Chondrocyte (in vitro differentiated cells): ENCODE results near the gene PTPRG. TPM values are rescaled to one million over a fixed set of nuclear protein-coding genes. Genes with fewer than 3 reads are reported as not detected.
"Not testable (repeated sequence)": the region's sequence is repeated elsewhere in the genome, so short reads cannot be mapped to it uniquely, and the experiment has no call there.

Experiments used
- DNase-seq: peaks from one replicate; pipeline ENCODE4 v3.0.0; 2021; ENCODE audit warnings: mixed read lengths, low spot score
- H3K27ac Mint-ChIP-seq: one replicate; pipeline ENCODE4 v1.8.0; 2021; ENCODE audit warnings: mild to moderate bottlenecking, moderate library complexity, mixed read lengths; ENCODE audit not compliant: unreplicated experiment
- H3K27me3 Mint-ChIP-seq: 2 replicates; pipeline ENCODE4 v1.8.0; 2021; ENCODE audit warnings: low read depth, mixed read lengths
- H3K36me3 Mint-ChIP-seq: 2 replicates; pipeline ENCODE4 v1.8.0; 2021; ENCODE audit warnings: low read depth, mixed read lengths
- H3K4me1 Mint-ChIP-seq: 2 replicates; pipeline ENCODE4 v1.8.0; 2021; ENCODE audit warnings: low read depth, mild to moderate bottlenecking, mixed read lengths
- H3K4me3 Mint-ChIP-seq: one replicate; pipeline ENCODE4 v1.8.0; 2021; ENCODE audit warnings: mild to moderate bottlenecking, moderate library complexity, mixed read lengths; ENCODE audit not compliant: unreplicated experiment
- H3K9me3 Mint-ChIP-seq: 2 replicates; pipeline ENCODE4 v1.8.0; 2021; ENCODE audit warnings: low read depth, mixed read lengths
- total RNA-seq: library from RNA; stranded (reverse); gene quantifications from 3 replicates; pipeline ENCODE4 v1.2.1, GENCODE V29; 2021
- TF ChIP-seq, protein P1 (sequence below): fragments of 200-600 bp; sonication (generic); IDR thresholded peaks from 2 replicates; pipeline ENCODE4 v1.5.0; 2021; ENCODE audit warnings: antibody characterized with exemption, mild to moderate bottlenecking, moderate library complexity

PTPRG gene
- total RNA-seq, 1 donor from 2014 or later = 45.5 TPM

DNA sequence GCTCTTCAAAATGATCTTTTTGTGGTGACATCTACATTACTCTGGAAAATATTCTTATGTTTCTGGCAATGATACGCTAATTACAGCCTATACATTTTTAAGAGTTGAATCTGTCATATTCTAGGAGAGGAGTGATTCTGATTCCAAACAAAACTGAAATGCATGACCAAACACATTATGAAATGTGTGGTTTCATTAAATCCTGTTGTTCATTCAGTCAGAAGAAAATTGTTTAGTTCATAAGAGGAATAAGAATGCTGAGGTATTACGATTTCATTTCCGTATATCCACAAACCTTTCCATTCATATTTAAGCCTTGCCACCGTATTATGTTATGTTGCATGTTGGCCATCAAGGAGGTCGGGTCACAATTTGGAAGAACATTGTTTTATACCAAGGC, 466.9 kb downstream of the PTPRG start:
- Mint-ChIP-seq H3K4me3 (no peak overlapping the region), H3K27me3 (no peaks in the 10 kb centered on the region), H3K27ac (no peak overlapping the region), H3K9me3 (no peaks in the 10 kb centered on the region), H3K4me1 (no peaks in the 10 kb centered on the region), H3K36me3 (peaks cover 2% of the 10 kb centered on the region)
- no peak for DNase-seq
- TF ChIP-seq, protein P1, sequence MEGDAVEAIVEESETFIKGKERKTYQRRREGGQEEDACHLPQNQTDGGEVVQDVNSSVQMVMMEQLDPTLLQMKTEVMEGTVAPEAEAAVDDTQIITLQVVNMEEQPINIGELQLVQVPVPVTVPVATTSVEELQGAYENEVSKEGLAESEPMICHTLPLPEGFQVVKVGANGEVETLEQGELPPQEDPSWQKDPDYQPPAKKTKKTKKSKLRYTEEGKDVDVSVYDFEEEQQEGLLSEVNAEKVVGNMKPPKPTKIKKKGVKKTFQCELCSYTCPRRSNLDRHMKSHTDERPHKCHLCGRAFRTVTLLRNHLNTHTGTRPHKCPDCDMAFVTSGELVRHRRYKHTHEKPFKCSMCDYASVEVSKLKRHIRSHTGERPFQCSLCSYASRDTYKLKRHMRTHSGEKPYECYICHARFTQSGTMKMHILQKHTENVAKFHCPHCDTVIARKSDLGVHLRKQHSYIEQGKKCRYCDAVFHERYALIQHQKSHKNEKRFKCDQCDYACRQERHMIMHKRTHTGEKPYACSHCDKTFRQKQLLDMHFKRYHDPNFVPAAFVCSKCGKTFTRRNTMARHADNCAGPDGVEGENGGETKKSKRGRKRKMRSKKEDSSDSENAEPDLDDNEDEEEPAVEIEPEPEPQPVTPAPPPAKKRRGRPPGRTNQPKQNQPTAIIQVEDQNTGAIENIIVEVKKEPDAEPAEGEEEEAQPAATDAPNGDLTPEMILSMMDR = no peak

DNA sequence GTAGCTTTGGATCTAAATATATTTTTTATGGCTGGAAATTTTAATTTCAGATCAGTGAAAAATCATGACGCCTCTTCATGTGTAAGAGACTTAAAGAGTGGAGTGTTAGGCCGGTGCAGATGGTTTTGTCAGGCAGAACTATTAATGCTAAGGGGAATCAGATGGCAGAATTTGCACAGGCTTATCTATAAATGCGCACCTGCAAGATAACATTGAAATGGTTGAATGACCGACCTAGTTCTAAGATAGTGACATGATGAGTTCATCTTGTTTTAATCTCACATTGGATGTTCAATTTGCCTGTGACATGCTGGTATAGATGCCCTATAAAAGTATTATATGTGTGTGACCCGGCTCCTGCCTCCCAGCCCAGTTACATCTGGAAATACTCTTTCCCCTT, 471.4 kb downstream of the PTPRG start:
- H3K9me3 Mint-ChIP-seq = no peaks in the 10 kb centered on the region

DNA sequence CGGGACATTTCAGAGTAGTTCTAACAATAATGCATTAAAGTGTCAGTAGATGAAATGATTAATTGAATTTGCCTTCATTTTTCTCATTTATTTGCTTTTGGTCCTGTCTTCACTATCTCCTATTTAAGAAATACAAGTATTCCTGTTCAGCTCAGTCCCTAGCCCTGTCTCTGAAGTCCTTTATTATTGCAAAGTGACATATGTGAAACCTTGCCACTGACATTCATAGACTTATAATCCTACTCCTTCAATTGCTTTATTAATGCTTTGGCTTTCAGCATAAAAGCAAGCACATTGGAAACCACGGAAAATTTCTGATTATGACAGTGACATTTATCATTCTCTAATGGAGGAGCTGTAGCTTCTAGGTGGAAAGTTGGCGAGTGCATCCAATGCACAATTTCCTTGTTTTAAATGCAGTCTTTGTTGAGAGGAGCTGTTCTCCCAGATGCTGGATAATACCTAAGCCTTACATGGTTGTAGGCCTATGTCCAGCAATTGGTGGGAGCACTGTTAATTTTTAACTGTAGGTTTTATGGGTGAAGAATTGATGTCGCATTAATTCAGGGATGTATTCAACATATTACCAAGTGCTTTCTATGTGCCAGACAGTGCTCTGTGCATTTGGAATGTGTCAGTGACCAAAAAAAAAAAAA, 474.2 kb downstream of the PTPRG start:
- peaks cover 2% of the 10 kb centered on the region for H3K36me3 Mint-ChIP-seq
- peaks cover 3% of the 10 kb centered on the region for H3K4me1 Mint-ChIP-seq
- no peak overlapping the region for H3K27ac Mint-ChIP-seq
- H3K9me3 Mint-ChIP-seq = no peaks in the 10 kb centered on the region
- DNase-seq = no peak
- H3K27me3 Mint-ChIP-seq = no peaks in the 10 kb centered on the region
- TF ChIP-seq, protein P1 = no peak
- H3K4me3 Mint-ChIP-seq = no peak overlapping the region

More for the DNA sequence above, 471.4 kb downstream of the PTPRG start:
- Mint-ChIP-seq H3K36me3 (peaks cover 2% of the 10 kb centered on the region), H3K27me3 (no peaks in the 10 kb centered on the region), H3K4me1 (no peaks in the 10 kb centered on the region), H3K27ac (no peak overlapping the region), H3K4me3 (no peak overlapping the region)
- TF ChIP-seq, protein P1 = no peak
- DNase-seq = no peak

DNA sequence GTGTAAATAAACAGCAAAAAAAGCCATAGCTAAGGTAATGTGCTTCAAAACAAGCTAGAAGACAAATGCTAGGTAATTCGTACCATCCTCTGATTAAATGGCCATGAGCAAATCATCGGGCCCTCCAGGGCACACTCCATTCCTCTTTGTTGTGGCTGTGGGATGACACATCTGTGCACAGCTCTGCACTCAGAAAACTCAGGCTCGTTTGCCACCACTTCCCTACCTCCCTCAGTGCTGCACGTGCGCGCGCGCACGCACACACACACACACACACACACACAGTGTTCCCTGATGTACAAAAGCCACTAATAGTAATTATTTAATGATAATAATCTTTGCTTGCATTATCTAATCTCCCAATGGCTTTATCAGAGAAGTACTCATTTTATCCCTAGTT, 475.4 kb downstream of the PTPRG start:
- Mint-ChIP-seq H3K4me3 (no peak overlapping the region), H3K36me3 (no peaks in the 10 kb centered on the region), H3K27ac (no peak overlapping the region), H3K27me3 (no peaks in the 10 kb centered on the region), H3K4me1 (peaks cover 3% of the 10 kb centered on the region), H3K9me3 (no peaks in the 10 kb centered on the region)
- DNase-seq = no peak
- TF ChIP-seq, protein P1 = no peak

DNA sequence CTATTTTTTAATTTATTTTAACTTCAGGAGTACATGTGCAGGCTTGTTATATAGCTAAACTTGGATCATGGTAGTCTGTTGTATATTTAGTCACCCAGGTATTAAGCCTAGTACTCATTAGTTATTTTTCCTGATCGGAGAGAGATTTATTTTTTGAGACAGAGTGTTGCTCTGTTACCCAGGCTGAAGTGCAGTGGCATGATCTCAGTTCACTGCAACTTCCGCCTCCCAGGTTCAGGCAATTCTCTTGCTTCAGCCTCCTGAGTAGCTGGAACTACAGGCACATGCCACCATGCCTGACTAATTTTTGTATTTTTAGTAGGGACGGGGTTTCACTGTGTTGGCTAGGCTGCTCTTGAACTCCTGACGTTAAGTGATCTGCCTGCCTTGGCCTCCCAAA, 477.4 kb downstream of the PTPRG start:
- H3K9me3 Mint-ChIP-seq, H3K27ac Mint-ChIP-seq, H3K4me1 Mint-ChIP-seq, DNase-seq, H3K4me3 Mint-ChIP-seq, H3K27me3 Mint-ChIP-seq, H3K36me3 Mint-ChIP-seq: not testable (repeated sequence)

DNA sequence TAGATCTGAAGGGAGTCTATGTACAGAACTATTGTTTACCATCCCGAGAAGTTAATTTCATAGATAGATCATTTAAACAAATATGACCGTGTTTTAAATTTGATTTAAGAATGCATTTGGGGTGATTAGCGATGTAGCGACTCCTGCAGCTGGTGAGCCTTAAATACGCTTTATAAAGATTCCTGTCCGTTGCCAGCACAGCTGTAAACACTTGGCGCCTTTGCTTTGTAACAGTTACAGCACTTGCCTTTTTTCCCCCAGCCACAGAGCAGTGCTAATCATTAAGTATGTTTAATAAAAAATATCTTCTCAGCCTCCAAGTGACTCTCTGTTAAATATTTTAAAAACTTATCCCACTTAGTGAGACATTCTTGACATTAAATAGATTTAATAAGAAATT, 478.2 kb downstream of the PTPRG start:
- no peak for DNase-seq
- H3K27ac Mint-ChIP-seq = no peak overlapping the region
- TF ChIP-seq, protein P1 = no peak
- H3K36me3 Mint-ChIP-seq = no peaks in the 10 kb centered on the region
- H3K4me1 Mint-ChIP-seq = peaks cover 3% of the 10 kb centered on the region
- H3K9me3 Mint-ChIP-seq = no peaks in the 10 kb centered on the region
- H3K4me3 Mint-ChIP-seq = no peak overlapping the region
- H3K27me3 Mint-ChIP-seq = no peaks in the 10 kb centered on the region
